DMS 273 (cell line): Measurements from ENCODE around the gene SLBP.

Source experiments
- DNase-seq: peaks from one replicate; lab custom pipeline; 2025; ENCODE audit not compliant: unreplicated experiment; lab: John Stamatoyannopoulos, UW

Gene SLBP

DNA sequence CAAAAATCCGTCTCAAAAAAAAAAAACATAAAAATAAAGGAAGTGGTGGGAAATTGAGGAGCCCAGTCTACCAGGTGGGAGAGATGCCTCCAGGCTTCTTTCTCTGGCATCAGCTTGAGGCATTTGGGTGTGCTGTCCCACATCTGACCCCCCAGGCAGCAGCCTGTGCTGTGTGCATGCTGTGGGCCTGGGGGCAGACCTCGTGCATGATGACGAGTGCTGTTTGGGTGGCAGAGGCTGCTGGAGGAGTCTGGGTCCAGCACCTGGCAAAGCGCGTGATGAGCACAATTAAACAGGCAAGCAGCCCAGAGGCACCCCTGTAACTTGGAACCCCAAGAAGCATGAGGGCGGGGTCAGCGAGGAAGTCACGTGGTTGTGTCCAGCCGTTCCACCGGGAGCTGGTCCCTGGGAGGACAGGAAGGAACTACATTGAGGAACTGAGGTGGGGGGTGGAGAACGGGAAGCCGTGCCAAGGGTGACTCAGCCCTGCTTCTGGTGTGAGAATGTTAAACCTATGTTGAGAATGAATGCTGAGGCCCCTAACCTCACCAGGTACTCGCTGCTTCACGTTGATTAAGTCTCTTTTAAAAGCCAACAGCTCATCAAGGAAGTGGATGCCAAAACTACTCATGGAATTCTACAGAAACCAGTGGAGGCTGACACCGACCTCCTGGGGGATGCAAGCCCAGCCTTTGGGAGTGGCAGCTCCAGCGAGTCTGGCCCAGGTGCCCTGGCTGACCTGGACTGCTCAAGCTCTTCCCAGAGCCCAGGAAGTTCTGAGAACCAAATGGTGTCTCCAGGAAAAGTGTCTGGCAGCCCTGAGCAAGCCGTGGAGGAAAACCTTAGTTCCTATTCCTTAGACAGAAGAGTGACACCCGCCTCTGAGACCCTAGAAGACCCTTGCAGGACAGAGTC, 15.3 kb upstream of the SLBP start:
- DNase-seq, result no peak

DNA sequence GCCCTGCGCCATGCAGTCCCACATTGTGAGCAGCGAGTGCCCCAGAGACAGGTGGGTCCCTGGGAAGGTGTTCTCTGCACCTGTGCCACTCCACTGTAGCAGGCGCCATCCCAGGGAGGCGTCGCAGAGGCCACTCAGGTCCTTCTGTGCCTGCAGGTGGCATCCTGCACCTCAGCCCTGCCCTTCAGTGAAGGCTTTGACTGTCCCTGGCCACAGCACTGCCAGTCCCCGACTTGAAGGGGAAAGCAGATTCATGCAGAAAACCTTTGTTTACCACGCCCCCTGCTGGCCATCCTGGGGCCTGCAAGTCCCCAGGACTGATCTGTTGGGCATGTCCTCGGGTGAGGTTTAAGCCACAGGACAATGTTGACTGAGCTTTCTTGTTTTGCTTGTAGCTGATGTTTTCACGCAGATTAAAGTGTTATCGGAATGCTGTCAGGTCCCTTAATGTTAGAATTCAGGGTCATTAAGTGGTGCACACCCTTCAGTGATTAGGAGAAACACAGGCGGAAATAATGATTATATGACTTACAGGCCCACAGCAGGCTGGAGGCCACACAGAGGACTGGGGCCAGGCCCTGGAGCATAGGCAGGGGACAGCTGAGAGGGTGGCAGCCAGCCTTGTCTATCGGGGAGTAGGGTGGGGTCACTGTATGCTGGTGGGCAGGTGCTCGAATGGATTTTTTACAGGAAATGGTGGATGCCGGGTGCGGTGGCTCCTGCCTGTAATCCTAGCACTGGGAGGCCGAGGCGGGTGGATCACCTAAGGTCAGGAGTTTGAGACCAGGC, 14.2 kb upstream of the SLBP start:
- DNase-seq, result peak; percentile 80

DNA sequence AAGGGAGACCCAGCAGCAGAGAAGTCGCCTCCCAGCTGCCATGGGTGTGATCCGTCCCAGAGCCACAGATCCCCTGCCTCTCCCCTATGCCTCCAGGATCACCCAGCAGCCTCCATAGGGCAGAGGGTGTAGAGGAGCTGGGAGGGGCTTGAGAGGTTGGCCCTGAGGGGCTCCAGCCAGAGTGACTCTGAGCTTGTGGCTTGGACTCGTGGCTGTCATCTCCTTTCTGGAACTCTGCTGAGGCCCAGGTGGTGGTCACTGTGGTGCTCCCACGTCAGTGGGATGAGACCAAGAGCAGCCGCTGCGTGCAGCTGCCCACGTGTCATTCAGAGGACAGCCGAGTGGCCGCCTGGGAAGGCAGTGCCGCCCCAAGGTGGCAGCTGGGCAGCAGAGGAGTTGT, 13.4 kb upstream of the SLBP start:
- DNase-seq, result no peak

DNA sequence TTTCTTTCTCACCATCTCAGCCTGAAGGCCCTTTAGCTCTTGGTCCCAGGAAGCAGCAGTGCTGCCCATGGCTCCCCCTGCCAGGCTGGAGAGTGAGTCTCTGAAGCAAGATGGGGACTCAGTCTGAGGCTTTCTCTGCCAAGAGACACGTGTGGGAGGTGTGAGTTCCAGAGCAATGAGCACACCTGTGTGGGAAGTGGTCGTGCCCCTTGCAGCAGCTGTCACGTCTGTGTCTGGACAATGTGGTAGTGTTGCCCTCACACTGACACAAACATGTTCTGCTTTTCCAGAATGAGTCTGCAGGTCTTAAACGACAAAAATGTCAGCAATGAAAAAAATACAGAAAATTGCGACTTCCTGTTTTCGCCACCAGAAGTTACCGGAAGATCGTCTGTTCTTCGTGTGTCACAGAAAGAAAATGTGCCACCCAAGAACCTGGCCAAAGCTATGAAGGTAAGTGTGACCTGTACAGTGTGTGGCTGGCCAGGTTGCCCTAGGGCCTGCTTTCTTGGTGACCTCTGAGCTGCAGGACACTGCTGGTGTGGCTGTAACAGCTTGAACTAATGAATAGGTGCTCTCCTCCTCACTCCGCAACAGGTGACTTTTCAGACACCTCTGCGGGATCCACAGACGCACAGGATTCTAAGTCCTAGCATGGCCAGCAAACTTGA, 11.1 kb upstream of the SLBP start:
- DNase-seq, result no peak

DNA sequence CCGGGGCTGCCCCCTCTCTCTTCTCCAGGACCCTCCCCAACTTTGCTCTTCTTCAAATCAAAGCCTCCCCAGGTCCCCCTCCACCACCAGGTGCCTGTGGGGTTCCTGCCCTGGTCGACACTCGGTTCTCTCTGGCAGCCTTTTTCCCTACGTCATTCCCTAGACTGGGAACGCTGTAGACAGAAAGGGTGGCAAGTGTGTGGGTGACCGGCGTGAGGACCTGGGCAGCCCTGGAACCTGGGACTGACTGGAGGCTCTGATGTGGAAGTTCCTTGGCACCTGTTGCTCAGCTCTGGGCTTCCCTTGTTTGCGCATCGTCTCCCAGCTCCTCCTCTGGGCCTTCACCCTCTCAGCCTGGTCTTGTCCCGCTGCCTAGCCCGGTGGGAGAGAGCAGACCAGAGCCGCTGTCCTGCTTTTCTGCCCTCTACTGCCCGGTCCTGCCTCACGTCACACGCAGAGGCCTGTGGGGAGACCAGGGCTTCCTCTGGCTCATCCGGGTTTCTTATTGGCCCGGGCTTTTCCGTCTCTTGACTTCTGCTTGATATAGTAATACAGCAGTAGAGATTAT, 10.5 kb upstream of the SLBP start:
- no peak for DNase-seq

DNA sequence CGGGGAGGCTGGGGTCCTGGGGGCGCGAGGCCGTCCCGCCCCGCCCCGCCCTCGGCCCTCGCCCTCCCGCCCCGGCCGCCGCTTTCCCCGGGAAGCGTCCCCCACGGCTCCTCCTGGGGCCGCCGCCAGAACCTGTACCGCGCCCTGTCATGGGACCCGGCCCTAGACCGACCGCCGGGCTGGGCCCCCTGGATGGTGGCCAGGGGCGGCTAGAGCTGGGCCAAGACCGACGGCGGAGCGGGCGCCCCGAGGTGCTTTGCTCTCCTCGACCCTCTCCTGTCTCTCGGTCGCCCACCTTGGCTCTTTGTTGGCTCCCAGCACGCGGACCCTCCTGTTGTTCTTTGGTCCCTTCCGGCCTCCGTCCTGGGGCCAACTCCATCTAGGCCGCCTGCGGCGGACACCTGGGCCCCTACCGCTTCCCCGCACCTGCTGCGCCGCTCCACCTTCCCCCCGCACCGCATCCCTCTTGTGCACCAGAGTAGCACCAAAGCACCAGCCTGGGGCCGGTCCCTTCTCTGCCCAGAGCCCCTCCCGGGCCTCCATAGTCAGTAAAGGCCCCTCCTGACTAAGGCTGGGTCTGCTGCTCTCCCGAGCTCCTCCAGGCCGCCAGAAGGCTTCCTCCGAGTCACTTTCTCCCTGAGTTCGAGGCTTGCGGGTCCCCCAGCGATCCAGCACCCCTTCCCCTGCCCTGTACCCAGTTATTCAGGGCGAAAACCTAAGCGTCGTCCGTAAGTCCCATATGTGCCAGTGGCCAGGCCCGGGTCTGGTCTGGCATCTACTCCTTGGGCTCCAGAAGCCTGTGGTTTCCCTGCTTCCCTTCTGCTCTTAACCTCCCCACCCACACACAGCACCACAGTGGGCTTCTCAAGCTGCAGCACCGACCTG, 9.8 kb upstream of the SLBP start:
- DNase-seq, result peak; percentile 51

DNA sequence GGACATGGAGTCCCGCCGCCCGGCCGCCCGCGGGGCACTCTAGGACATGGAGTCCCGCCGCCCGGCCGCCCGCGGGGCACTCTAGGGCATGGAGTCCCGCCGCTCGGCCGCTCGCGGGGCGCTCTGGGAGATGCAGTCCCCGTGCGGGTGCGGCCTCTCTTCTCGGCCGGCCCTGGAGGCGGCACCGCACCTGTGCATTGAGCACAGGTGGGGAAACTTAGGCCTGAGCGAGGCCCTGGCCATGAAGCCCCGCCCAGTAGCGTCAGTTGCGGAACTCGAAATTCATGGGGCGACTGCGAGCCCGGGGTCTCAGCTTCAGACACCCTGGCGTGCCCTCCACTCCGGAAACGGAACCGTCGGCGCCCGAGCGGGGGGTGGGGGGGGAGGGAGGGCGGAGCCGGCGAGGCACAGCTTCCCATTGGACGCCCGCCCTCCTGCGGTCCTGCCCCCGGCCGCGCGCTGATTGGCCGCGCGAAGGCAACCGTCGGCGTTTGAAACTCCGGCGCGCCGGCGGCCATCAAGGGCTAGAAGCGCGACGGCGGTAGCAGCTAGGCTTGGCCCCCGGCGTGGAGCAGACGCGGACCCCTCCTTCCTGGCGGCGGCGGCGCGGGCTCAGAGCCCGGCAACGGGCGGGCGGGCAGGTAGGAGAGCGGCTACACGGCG, 9.0 kb upstream of the SLBP start, which contains the start of the genes TACC3 and TMEM129:
Gene TACC3 (plus strand): TSS at position 519 of the 663 bp plus-strand sequence. CDS start 1,901 bp downstream, outside the sequence.
Gene TMEM129 (minus strand): TSS at position 321 of the 663 bp plus-strand sequence. CDS start 486 bp downstream, outside the sequence.
- DNase-seq, result peak; percentile 96

DNA sequence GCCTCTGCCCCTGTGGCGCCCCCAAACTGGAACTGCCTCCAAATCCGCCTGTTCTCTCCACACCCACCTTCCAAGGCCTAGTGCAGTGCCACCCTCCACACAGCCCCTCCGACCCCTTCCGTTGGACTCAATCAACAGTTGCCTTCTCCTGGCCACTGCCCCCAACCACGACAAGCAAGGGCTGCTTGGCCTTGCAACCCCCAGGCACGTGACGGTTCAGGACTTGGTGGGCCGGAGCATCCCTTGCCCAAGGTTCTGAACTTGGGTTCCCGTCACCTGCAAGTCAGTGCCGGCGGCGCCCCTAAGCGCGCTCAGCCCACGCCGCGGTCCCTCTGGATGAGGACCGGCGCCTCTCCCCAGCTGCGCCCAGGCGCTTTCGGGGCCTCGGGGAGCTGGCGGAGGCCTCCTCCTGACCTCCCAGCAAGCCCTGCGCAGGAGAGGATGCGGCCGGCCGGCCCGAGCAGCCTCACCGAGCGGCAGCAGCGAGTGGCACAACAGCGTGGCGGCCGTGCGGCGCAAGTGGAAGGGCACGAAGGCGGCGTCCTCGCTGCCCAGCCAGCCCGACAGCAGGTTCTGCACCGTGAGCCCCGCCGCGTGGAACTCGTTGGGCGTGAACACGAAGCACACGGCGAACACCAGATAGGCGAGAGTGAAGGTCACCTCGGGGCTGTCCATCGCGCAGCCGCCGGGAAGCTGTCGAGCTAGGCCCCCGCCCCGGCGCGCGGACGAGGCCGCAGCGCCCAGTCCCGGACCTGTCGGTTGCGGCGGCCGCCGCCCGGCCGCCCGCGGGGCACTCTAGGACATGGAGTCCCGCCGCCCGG, 8.3 kb upstream of the SLBP start:
- DNase-seq, result peak; percentile 51

DNA sequence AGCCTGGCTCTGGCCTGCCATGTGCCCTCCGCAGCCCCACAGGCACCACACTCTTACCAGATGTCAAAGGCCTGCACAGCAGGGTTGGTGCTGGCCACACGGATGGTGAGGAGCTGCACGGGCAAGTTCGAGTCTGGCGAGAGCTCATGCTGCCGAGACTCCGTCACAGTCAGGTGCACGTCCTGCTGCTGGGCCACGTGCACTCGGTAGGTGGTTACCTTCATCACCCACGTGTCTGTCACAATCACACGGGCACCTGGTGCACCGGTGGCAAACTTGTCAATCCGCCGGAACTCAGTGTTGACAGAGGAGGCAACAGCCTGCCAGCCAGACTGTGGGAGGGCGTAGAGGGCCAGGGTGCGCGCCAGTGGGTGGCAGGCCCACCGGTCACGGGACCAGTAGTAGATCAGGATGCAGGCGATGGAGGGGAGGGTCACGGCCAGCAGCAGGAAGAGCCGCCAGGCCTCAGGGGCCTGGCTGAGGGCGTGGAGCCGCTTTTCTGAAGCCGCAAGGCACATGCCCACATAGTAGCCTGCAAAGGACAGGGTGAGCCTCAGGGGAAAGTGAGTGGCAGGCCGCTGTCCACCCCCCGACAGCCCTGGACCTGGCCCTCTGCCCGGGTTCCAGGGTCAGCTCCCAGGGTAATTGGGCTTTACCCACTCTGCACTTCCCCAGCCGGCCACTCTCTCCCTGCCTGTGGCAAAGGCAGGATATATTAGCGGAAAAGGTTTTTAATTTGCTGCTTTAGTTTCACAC, 6.2 kb upstream of the SLBP start:
- DNase-seq, result no peak

DNA sequence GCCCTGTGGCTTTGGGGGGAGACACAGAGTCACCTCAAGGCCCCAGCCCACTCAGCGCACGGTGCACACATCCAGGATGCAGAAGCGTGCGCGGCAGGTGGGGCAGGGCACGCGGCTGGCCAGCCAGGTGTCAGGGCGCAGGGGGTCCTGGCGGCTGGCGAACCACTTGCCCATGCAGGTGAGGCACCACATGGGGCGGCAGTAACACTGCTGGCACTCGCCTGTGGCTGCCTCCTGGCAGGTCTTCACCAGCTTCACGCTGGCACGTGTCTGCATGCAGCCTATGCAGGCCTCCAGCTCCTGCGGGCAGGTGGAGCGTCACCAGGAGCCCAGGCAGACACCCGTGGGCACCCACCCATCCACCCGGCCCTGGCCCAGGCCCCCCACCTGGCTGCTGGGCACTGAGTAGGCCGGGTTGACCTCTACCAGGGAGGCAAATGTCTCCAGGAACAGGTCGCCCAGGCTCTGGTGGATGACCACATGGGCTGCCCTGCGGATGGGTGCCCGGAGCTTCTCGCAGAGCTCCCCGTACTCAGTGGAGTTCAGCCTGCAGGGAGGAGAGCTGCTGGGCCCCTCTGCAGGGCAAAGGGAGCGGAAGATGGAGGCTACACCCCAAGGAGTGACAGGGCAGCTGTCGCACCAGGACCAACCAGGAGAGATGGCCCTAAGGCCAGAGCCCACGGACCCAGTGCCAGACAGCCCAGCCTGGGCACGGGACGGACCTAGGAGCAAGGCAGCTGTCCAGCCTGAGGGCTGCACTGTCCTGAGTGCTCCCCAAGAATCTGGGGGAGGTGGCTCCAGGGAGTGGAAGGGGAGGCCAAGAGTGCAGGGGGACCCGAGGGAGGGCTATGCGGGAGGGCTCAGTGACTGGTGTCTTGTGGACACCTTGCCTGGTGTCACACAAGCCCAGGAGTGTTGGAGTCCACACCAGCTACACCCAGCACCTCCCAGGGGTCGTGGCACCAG, 5.3 kb upstream of the SLBP start:
- DNase-seq, result no peak

DNA sequence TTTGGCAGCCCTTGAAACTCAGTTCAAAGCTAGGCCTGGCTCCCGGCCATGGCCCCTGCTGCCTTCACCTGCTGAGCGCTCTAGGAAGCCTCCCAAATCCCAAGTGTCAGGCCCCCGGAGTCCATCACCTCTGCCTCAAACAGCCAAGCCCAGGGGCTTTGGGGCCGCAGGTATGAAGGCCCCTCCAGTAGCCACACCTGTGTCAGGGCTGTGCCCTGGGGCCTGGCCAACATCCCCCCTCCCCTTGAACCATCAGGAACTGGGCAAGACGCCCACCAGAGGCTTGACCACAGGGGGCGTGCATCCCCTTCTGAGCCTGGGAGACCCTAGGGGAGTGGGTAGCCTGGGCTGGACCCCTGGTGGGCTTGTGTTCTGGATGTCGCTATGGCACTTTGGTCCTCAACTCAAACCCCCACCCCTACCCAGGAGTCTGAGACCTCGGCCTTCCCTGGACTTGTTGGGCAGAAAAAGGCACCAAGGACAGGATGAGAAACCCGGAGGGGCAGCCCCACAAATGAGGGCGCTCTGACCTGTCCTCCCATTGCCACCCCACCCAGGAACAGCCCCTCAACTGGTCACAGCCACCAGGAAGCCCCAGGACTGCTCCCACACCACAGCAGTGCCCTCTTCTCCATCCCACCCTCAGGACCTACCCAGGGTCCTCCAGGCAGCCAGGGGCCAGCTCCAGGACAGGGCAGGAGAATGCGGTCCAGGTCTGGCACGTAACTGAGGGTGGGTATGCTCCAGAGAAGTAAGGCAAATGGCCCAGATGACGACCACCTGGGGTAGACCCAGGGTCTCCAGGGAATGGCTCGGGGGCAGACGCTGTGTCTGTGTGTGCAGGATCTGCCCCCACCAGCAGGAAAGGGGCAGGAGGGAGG, 4.2 kb upstream of the SLBP start:
- DNase-seq, result no peak

DNA sequence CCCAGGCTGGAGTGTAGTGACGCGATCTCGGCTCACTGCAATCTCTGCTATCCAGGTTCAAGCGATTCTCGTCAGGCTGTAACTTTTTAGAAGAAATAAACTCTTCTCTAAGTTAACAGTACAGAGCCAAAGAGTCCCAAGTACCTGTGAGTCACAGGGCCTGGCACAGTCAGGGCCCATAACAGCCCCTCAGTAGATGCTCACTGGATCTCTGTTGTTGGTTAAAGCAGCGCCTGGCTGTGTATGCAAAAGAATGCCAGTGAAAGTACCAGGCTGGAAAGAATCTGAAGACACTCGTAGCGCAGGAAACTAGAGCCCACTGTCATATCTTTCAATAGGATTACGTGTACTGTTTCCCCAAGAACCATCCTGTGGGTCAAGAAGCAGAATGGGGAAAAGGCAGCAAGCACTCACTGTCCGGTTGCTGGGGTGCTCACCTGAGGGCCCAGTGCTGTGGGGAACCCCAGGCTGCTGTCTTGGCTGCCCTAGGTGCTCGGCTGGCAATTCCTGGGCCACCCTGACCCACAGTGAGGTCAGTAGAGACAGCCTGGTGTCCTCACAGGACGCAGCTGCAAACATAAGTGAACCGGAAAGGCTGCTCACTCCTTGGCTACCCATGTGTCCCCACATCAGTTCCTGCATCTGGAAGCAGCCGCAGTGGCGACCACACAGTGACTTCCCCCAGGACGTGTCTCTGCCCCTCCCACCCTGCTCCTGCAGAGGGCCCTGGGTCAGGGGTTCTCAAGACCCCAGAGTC, 3.1 kb upstream of the SLBP start:
- DNase-seq, result no peak

DNA sequence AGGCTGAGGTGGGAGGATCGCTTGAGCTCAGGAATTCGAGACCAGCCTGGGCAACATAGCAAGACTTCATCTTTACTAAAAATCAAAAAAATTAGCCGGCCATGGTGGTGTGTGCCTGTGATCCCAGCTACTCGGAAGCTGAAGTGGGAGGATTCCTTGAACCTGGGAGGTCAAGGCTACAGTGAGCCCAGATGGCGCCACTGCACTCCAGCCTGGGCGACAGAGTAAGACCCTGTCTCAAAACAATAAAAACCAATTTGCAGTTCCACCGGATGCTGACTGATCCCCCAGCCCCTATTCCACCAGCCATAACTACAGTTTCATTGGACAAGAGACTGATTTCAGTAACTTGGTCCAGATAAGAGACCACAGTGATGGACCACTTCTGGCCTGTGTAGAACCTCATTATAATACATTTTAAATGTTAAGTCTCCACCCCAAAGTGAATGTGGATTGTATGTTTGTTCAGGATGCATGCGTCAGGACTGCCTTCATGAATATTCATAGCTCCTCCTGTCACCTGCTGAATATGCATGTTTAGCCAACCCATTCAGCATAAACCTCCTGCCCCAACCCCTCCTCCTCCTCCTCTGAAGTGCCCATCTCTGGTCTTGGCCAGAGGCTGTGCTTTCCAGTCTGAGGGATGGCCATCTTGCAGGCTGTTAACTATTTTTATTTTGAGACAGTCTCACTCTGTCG, 2.3 kb upstream of the SLBP start:
- DNase-seq, result peak; percentile 63
